Endothelial cell (in vitro differentiated cells): ENCODE results near the gene USP5. TPM values are rescaled to one million over a fixed set of nuclear protein-coding genes. Genes with fewer than 3 reads are reported as not detected.
A peak's percentile ranks its signal among the peaks of the same experiment; 100 is the strongest.
"Not testable (repeated sequence)": the region's sequence is repeated elsewhere in the genome, so short reads cannot be mapped to it uniquely, and the experiment has no call there.

Experiments
- DNase-seq: peaks from one replicate; pipeline ENCODE4 v3.0.0; 2021; ENCODE audit warnings: low spot score
- H3K27ac Mint-ChIP-seq: one replicate; pipeline ENCODE4 v1.8.0; 2021; ENCODE audit warnings: mixed read lengths, inconsistent platforms; ENCODE audit not compliant: unreplicated experiment
- H3K27me3 Mint-ChIP-seq: one replicate; pipeline ENCODE4 v1.8.0; 2021; ENCODE audit warnings: mild to moderate bottlenecking, moderate library complexity, mixed read lengths, inconsistent platforms; ENCODE audit not compliant: unreplicated experiment
- H3K36me3 Mint-ChIP-seq: one replicate; pipeline ENCODE4 v1.8.0; 2021; ENCODE audit warnings: mild to moderate bottlenecking, low read depth, mixed read lengths, inconsistent platforms; ENCODE audit not compliant: unreplicated experiment
- H3K4me1 Mint-ChIP-seq: one replicate; pipeline ENCODE4 v1.8.0; 2021; ENCODE audit warnings: mild to moderate bottlenecking, mixed read lengths, inconsistent platforms; ENCODE audit not compliant: unreplicated experiment
- H3K4me3 Mint-ChIP-seq: one replicate; pipeline ENCODE4 v1.8.0; 2021; ENCODE audit warnings: mild to moderate bottlenecking, mixed read lengths, inconsistent platforms; ENCODE audit not compliant: unreplicated experiment
- H3K9me3 Mint-ChIP-seq: one replicate; pipeline ENCODE4 v1.8.0; 2021; ENCODE audit warnings: mixed read lengths, inconsistent platforms; ENCODE audit not compliant: unreplicated experiment
- CTCF ChIP-seq: fragments of 200-600 bp; sonication (generic); IDR thresholded peaks from one replicate; pipeline ENCODE4 v1.5.0; 2021; ENCODE audit warnings: antibody characterized with exemption; ENCODE audit not compliant: unreplicated experiment
- total RNA-seq: library from RNA; stranded (reverse); fragmentation: NEBNext Ultra II Directional; extraction: Animal tissue kit (Norgen Biotek cat#: 25700); gene quantifications from one replicate; pipeline ENCODE4 v1.2.1, GENCODE V29; 2021; ENCODE audit not compliant: unreplicated experiment

The USP5 gene
- total RNA-seq, 1 donor from 2014 or later = 119 TPM

GRCh38 chr12:6904280-6905276, 52.6 kb downstream of the USP5 start, which contains the start of gene LRRC23:
TSS of gene LRRC23 (plus strand) at chr12:6904822. CDS start at chr12:6905634, 812 bp downstream.
- Mint-ChIP-seq H3K4me1 (peaks cover 4% of the 10 kb centered on the region), H3K27me3 (peaks cover 6% of the 10 kb centered on the region), H3K4me3 (no peak within 1 kb of the TSS), H3K9me3 (no peaks in the 10 kb centered on the region), H3K36me3 (peaks cover 4% of the 10 kb centered on the region), H3K27ac (no peak within 1 kb of the TSS)
- peak; percentile 97 for DNase-seq
- no peak for TF ChIP-seq CTCF

- Mint-ChIP-seq H3K27me3 (peaks cover 3% of the 10 kb centered on the region), H3K36me3 (peaks cover 4% of the 10 kb centered on the region), H3K9me3 (no peaks in the 10 kb centered on the region), H3K4me1 (peaks cover 4% of the 10 kb centered on the region), H3K27ac (no peak overlapping the region), H3K4me3 (no peak overlapping the region)
- no peak for TF ChIP-seq CTCF
- no peak for DNase-seq
These were observed 53.6 kb downstream of the USP5 start for GRCh38 chr12:6905414-6906040.

- not testable (repeated sequence) for DNase-seq, H3K36me3 Mint-ChIP-seq, H3K4me3 Mint-ChIP-seq, H3K9me3 Mint-ChIP-seq, H3K4me1 Mint-ChIP-seq, H3K27ac Mint-ChIP-seq
- peaks cover 10% of the 10 kb centered on the region for H3K27me3 Mint-ChIP-seq
These were observed 56.2 kb downstream of the USP5 start for GRCh38 chr12:6908141-6908540.

- Mint-ChIP-seq H3K27me3 (peaks cover 12% of the 10 kb centered on the region), H3K27ac (no peak overlapping the region), H3K36me3 (peaks cover 5% of the 10 kb centered on the region), H3K4me1 (no peaks in the 10 kb centered on the region), H3K9me3 (no peaks in the 10 kb centered on the region), H3K4me3 (no peak overlapping the region)
- no peak for DNase-seq
- no peak for TF ChIP-seq CTCF
These were observed 57.6 kb downstream of the USP5 start for GRCh38 chr12:6909421-6910145.

GRCh38 chr12:6912164-6912935, 60.4 kb downstream of the USP5 start:
- TF ChIP-seq CTCF = no peak
- no peak overlapping the region for H3K4me3 Mint-ChIP-seq
- no peak overlapping the region for H3K27ac Mint-ChIP-seq
- DNase-seq = no peak
- H3K9me3 Mint-ChIP-seq = no peaks in the 10 kb centered on the region
- H3K27me3 Mint-ChIP-seq = peaks cover 18% of the 10 kb centered on the region
- H3K4me1 Mint-ChIP-seq = peaks cover 11% of the 10 kb centered on the region
- H3K36me3 Mint-ChIP-seq = peaks cover 5% of the 10 kb centered on the region
